ENCODE results near the gene CCDC27. TPM values are rescaled to one million over a fixed set of nuclear protein-coding genes. Genes with fewer than 3 reads are reported as not detected.

CCDC27 gene
- total RNA-seq, 2 donors from 2014 or later: not detected

- no peak for TF ChIP-seq CTCF (IDR thresholded peaks at IDR 0.05)
- Histone ChIP-seq H3K27me3 (no peaks in the 10 kb centered on the region), H3K27ac (no peak overlapping the region), H3K4me3 (no peak overlapping the region), H3K4me1 (no peaks in the 10 kb centered on the region), H3K36me3 (no peaks in the 10 kb centered on the region), H3K9me3 (no peaks in the 10 kb centered on the region)
- DNase-seq (ENCODE audit: low spot score): no peak
Observed at GRCh38 chr1:3759164-3759563, 6.9 kb downstream of the CCDC27 start.

GRCh38 chr1:3759796-3760195 is 7.5 kb downstream of the CCDC27 start:
- Histone ChIP-seq H3K27me3 (no peaks in the 10 kb centered on the region), H3K36me3 (no peaks in the 10 kb centered on the region), H3K27ac (no peak overlapping the region), H3K9me3 (no peaks in the 10 kb centered on the region), H3K4me1 (no peaks in the 10 kb centered on the region), H3K4me3 (no peak overlapping the region)
- TF ChIP-seq CTCF (IDR thresholded peaks at IDR 0.05): no peak
- no peak for DNase-seq (ENCODE audit: low spot score)

GRCh38 chr1:3761296-3762010 is 9.2 kb downstream of the CCDC27 start:
- Histone ChIP-seq H3K27ac (no peak overlapping the region), H3K4me1 (no peaks in the 10 kb centered on the region), H3K9me3 (no peaks in the 10 kb centered on the region), H3K4me3 (no peak overlapping the region), H3K27me3 (no peaks in the 10 kb centered on the region), H3K36me3 (no peaks in the 10 kb centered on the region)
- no peak for TF ChIP-seq CTCF (IDR thresholded peaks at IDR 0.05)
- no peak for DNase-seq (ENCODE audit: low spot score)

- H3K4me3 ChIP-seq: no peak overlapping the region
- H3K27me3 ChIP-seq: no peaks in the 10 kb centered on the region
- no peaks in the 10 kb centered on the region for H3K4me1 ChIP-seq
- no peaks in the 10 kb centered on the region for H3K36me3 ChIP-seq
- H3K9me3 ChIP-seq: no peaks in the 10 kb centered on the region
- H3K27ac ChIP-seq: no peak overlapping the region
- DNase-seq (ENCODE audit: low spot score): no peak
- TF ChIP-seq CTCF (IDR thresholded peaks at IDR 0.05): no peak
Observed at GRCh38 chr1:3762151-3762872, 10.1 kb downstream of the CCDC27 start.

GRCh38 chr1:3762873-3763228 is 10.6 kb downstream of the CCDC27 start:
- Histone ChIP-seq H3K4me1 (no peaks in the 10 kb centered on the region), H3K27me3 (no peaks in the 10 kb centered on the region), H3K27ac (no peak overlapping the region), H3K4me3 (no peak overlapping the region), H3K36me3 (no peaks in the 10 kb centered on the region), H3K9me3 (no peaks in the 10 kb centered on the region)
- DNase-seq (ENCODE audit: low spot score): no peak
- no peak for TF ChIP-seq CTCF (IDR thresholded peaks at IDR 0.05)
